ENCODE data around the gene COMMD7.

Gene COMMD7

GRCh38 chr20:32674362-32674789 lies 68.9 kb downstream of the COMMD7 start:
- DNase-seq, result no peak

DNA sequence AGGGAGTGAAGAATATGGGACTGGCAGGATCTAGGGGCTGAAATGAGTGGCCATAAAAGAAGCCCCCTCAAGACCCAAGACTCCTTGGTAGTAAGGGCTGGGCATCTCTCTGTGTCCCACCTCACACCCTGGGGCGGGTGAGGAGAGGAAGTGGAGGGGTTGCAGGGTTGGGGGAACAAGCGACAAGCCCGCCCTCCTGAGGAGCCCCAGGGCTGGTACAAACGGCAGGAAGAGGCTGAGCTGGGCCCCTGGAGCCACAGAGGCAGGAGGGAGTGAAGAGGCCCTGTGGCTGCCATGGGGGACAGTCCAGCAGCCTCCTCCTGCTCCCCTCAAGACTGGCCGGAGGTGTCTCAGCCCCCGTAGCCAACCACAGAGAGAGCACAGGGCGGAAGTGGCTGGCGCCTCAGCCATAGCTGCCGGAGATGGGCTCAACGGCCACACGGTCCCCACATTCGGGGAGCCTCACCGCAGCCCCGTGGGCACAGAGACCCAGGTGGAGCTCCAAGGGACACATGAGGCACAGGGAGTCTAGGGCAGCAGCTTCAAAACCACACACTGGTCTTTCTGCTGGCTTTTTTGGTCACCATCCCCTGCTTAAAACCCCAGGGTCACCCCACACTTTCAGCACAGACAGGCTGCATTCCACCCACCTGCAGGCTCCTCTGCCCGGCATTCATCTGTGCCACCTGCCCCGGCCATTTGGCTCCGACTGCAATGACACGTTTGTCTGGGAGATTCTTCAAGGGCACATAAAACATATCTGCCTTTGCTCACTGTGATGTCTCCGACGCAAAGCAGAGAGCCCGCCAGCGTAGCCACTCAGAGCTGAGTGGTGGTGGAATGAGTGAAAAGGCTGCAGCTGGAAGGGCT lies 70.0 kb downstream of the COMMD7 start:
- no peak for DNase-seq

DNA sequence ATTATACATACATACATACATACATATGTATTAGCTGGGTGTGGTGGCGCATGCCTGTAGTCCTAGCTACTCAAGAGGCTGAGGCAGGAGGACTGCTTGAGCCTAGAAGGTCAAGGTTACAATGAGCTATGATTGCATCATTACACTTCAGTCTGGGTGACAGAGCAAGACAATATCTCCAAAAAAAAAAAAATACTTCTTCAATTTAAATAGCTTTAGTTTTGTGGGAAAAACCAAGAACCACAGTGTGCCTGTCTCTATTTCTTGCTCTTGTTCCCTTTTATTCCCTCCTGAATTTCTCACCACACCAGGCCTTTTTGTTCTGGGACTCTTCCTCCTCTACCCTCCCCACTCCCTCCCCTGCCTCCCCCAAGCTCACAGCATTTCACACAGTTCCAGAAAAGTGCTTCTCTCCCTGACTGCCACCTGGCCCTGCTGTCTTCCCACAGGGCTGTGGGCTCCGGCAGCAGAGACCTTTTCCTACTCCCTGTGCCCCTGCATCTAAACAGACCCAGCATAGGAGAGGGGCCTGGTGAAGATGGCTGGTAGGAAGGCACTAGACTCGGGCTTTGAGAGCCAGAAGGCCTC lies 70.8 kb downstream of the COMMD7 start:
- no peak for DNase-seq

- no peak for DNase-seq
These were observed 72.4 kb downstream of the COMMD7 start for GRCh38 chr20:32670773-32671455.

- DNase-seq, result no peak
These were observed 76.2 kb downstream of the COMMD7 start for GRCh38 chr20:32667027-32667426.

DNA sequence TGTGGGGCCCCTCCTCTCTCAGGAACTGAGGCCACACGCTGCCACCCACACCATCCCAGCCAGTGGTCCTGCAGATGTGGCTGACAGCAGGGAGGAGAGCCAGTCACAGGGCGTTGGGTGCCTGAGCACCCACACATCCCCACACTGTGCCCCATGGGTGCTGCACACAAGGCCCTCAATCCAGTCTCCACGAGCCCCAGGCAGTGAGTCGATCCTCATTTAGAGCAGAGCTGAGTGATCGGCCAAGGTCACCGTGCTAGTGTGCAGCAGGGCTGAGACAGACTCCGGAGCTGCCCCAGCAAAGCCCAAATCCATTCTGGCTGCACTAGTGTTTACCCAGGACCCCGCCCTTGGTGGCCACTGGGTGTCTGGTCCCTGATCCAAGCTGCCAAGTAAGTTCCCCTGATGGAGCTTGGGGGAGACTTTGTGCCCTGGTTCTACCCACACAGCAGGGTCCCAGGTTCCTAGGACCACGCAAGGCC lies 78.5 kb downstream of the COMMD7 start:
- no peak for DNase-seq

DNA sequence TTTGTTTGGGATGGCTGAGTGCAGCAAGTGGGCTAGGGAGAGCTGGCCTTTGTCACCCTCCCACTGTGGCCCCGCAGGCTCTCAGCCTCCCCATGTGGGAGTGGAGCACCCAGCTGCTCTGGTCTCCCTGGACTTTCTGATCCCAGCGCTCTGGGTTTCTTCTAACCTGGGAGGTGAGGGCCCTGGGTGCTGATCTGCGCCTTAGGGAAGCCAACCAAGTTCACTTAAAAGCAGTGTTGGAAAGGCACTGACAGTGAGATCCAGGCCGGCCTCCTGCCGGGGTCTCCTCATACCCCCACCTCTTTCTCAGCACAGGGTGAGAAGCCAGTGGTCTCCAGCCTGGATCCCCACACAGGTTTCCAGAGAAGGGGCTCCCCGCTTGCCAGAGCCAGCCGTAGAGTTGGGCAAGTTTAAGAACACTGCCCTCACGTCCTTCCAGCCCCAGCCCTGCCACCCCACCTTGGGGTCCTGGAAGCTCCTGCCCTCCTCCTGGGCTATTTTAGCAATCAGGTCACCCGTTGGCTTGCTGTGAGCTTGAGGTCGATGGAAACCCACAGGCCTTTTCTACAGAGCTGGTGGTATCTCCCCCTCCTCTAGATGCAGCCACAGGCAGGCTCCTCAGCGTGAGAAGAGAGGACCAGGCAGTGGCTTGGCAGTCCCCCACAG lies 79.1 kb downstream of the COMMD7 start:
- no peak for DNase-seq

DNA sequence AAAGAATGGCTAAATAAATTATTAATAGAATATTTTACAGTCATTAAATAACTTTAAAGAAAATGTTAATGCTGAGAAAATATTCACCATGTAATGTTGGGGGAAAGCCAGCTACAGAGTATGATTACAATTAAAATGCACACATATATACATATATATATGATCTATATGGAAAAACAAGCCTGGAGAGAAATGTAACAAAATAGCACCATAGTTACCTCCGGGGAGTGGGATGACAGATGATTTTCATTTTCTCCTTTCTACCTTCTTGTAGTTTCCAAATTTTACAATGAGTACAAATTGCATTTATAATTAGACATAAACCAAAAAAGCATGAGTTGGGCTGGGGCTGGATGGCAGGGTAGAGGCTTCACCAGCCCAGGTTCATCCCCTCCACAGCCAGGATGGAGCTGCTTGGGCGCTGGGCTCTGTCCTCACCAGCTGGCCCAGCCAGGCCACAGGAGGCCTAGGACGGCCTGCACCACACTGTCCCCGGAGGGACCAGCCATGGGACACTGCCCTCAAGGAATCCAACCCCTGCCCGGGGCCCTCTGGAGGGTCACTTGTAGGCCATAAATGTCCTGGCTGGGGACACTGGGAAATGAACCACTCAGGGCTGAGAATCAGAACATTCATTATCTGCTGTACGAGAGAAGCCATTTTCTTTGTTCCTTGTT lies 79.8 kb downstream of the COMMD7 start:
- DNase-seq, result no peak

DNA sequence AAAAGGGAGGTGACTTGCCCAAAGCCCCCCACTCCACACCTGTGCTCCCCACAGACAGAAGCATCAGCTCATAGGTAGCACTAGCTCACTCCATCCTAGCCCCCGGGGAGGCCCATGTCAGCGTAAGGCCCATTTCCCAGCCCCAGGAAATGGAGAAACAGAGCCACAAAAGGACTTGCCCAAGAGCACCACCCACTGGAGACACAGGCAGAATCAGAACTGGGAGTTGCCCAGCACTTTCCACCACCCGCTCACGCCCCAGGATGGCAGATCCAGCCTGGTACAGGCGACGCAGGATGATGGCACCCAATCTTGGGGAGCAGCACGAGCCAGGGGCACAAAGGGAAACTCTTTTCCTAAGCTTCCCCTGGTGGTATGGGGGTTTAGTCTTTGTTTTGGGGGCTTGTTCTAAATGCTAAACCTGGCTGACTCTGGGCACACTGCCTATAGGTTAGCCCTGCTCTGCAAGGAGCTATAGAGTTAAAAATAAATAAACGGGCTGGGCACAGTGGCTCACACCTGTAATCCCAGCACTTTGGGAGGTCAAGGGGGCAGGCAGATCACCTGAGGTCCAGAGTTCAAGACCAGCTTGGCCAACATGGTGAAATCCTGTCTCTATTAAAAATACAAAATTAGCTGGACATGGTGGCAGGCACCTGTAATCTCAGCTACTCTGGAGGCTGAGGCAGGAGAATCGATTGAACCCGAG lies 81.3 kb downstream of the COMMD7 start:
- DNase-seq, result no peak

- DNase-seq, result no peak
These were observed 82.6 kb downstream of the COMMD7 start for GRCh38 chr20:32660661-32661060.

DNA sequence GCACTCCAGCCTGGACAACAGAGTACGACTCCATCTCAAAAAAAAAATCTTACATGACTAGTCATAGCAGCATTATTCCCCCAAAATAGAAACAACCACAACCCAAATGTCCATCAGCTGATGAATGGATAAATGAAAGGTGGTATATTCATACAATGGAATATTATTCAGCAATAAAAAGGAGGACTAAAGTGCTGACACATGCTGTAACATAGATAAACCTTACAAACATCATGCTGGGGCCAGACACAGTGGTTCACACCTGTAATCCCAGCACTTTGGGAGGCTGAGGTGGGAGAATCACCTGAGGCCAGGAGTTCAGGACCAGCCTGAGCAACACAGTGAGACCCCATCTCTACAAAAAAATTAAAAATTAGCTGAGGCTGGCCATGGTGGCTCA lies 86.4 kb downstream of the COMMD7 start:
- DNase-seq, result no peak

DNA sequence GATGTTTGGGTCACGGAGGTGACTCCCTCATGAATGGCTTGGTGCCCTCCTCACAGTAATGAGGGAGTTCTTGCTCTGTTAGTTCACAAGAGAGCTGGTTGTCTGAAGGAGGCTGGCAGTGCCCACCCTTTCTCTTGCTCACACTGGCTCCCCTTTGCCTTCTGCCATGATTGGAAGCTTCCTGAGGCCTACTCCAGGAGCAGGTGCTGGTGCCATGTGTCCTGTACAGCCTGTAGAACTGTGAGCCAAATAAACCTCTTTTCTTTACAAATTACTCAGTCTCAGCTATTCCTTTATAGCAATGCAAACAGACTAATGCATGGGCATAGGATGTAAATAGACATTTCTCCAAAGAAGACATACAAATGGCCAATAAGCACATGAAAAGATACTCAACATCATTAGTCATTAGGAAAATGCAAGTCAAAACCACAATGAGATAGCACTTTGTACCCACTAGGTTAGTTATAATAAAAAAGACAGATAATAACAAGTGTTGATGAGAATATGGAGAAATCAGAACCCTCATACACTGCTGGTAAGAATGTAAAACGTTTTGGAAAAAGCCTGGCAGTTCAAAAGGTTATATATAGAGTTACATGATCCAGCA lies 87.3 kb downstream of the COMMD7 start:
- DNase-seq, result no peak

DNA sequence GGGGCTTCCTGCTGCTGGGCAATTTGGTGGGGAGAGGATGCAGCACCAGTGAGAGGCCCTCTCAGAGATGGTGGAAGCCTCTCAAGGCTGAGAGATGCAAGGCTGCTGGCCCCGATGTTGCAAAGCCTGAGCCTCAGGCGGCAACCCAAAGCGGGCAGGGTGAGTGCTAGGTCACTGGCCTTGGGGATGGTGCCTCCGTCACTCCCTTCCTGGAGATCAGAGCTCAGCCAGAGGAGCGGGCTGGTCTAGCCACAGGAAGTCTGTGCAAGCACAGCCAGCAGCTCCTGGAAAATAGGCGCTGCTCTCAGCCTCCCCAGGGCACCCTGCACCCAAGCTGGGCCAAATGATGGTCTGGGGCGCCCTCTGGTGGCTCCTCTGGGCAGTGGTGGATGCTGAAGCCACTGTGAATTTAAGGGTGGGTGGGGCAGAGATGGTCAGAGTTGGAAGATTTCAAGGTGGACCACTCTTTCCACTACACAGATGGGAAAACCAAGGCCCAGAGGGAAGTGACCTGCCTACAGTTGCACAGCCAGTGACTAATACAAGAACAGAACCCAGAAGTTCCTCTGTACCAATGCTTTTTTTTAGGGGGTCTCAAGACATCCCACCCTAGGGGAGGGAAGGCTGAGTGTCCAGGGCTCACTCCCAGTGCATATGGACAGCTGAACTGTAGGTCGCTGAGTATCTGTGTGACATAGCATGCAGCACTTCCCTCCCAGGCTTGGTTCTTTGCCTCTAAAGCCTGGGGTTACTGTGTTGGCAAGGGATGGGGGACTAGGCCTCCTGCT lies 90.3 kb downstream of the COMMD7 start:
- DNase-seq, result peak; percentile 46
